ENCODE data around the gene CRYZ. TPM values are rescaled to one million over a fixed set of nuclear protein-coding genes. Genes with fewer than 3 reads are reported as not detected.

CRYZ gene, protein sequence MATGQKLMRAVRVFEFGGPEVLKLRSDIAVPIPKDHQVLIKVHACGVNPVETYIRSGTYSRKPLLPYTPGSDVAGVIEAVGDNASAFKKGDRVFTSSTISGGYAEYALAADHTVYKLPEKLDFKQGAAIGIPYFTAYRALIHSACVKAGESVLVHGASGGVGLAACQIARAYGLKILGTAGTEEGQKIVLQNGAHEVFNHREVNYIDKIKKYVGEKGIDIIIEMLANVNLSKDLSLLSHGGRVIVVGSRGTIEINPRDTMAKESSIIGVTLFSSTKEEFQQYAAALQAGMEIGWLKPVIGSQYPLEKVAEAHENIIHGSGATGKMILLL
- 23.5 and 28.3 TPM in 2 replicates for total RNA-seq (2014; rRNA removed; shearing (Covaris generic))
- polyA plus RNA-seq (2016; fragmentation: Nextera tagmentation; extraction: Ambion mirVana) = 26.1 and 26.9 TPM in 2 replicates

DNA sequence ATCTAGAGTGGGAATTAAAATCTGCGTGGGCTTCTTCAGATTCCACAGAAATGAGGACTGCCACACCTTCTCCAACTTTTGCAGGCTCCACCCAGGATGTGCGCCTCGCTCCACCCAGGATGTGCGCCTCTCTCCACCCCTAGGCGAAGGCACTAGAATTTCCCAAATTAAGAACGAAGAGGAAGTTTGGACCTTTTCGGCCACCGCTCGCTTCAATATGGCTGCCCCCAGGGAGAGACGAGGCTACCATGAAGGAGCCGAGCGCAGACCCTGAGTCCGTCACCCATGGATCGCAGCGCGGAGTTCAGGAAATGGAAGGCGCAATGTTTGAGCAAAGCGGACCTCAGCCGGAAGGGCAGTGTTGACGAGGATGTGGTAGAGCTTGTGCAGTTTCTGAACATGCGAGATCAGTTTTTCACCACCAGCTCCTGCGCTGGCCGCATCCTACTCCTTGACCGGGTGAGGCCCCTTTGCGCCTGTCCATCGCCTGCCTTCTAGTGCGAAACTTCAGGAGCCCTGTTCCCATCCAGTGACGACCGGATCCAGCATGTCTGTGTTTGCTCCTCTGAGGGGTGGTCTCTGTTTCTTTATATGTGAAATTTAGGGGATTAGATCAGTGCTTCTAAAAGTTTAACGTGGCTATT is at the start of gene CRYZ, which contains the start of gene TYW3:
Gene CRYZ (minus strand): TSS at position 91 of the 644 bp plus-strand sequence. CDS start 8,229 bp downstream, outside the sequence.
Gene TYW3 (plus strand): TSS at position 193 of the 644 bp plus-strand sequence. CDS start 93 bp downstream, at position 286.
- H3K4me2 ChIP-seq (ENCODE audit: unreplicated experiment) = peak within 1 kb of the TSS; percentile 96
- peaks cover 15% of the 10 kb centered on the region; the same call in 1 of the 2 replicates for H3K36me3 ChIP-seq (ENCODE audit: low read depth)
- no peaks in the 10 kb centered on the region for H3K9me3 ChIP-seq (ENCODE audit: low read depth)
- peaks cover 30% of the 10 kb centered on the region for H3K79me2 ChIP-seq (ENCODE audit: insufficient read depth)
- H3K27me3 ChIP-seq (replicated peaks; ENCODE audit: insufficient read depth) = no peaks in the 10 kb centered on the region
- in situ Hi-C loops (cut with MboI) = no loop called here
- TF ChIP-seq EZH2 (IDR thresholded peaks at IDR 0.05; ENCODE audit: insufficient read depth, poor library complexity, severe bottlenecking) = no peak
- no peak for TF ChIP-seq EZH2phosphoT487 (IDR thresholded peaks at IDR 0.05; ENCODE audit: insufficient read depth, low read depth)
- peaks cover 32% of the 10 kb centered on the region; the same call in 1 of the 2 replicates for H3K4me1 ChIP-seq (ENCODE audit: insufficient read depth)
- no peaks in the 10 kb centered on the region for H3K9me2 ChIP-seq (ENCODE audit: insufficient read depth)
- H3K4me3 ChIP-seq = peak within 1 kb of the TSS; percentile 100
- peak within 1 kb of the TSS; percentile 98 for H3K9ac ChIP-seq
- 0 to 1% methylated on average over 29 to 30 of the region's 30 CpGs for WGBS, 2 experiments (ENCODE audit: low coverage in 1 of 2, low lambda C conversion rate in 2 of 2, missing lambda C conversion rate in 2 of 2)
- peak; percentile 95 for DNase-seq
- peak within 1 kb of the TSS; percentile 93 for H3K27ac ChIP-seq
- peaks cover 20% of the 10 kb centered on the region for H3F3A ChIP-seq (ENCODE audit: insufficient read depth)
- H4K20me1 ChIP-seq (ENCODE audit: insufficient read depth) = 0 out of 2 replicates have a peak, but pooled peaks cover 2% of the 10 kb centered on the region
- H2AFZ ChIP-seq = peak within 1 kb of the TSS; percentile 98

DNA sequence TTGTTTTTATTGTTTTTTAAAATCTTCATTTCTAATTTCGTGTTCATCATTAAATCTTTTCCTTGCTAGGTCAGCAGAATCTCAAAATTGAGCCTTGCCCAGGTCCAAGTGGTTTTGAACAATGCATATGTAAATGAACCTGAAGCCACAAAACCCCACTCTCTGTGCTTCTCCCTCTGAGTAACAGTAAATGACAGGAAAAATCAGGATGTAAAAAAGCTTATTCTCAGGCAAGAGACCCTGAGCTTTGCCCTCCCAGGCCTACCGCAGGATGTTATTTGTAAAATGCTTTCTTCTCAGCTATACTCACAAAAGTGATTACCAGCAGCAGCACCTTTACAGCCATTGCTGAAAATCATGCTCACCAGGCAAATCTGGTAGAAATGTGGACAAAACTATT is 47.7 kb upstream of the CRYZ start:
- 4 to 6% methylated on average over 2 of the region's 2 CpGs for WGBS, 2 experiments (ENCODE audit: low coverage in 1 of 2, low lambda C conversion rate in 2 of 2, missing lambda C conversion rate in 2 of 2)
- Histone ChIP-seq H2AFZ (no peak overlapping the region), H3K27ac (no peak overlapping the region), H3K4me2 (ENCODE audit: unreplicated experiment) (no peak overlapping the region), H3K4me3 (no peak overlapping the region), H3K9ac (no peak overlapping the region), H4K20me1 (ENCODE audit: insufficient read depth) (no peaks in the 10 kb centered on the region), H3F3A (ENCODE audit: insufficient read depth) (no peaks in the 10 kb centered on the region), H3K79me2 (ENCODE audit: insufficient read depth) (no peaks in the 10 kb centered on the region), H3K36me3 (ENCODE audit: low read depth) (no peaks in the 10 kb centered on the region), H3K4me1 (ENCODE audit: insufficient read depth) (no peaks in the 10 kb centered on the region), H3K27me3 (replicated peaks; ENCODE audit: insufficient read depth) (peaks cover 16% of the 10 kb centered on the region), H3K9me3 (ENCODE audit: low read depth) (no peaks in the 10 kb centered on the region), H3K9me2 (ENCODE audit: insufficient read depth) (no peaks in the 10 kb centered on the region)
- in situ Hi-C loops (cut with MboI) = no loop called here
- TF ChIP-seq EZH2 (IDR thresholded peaks at IDR 0.05; ENCODE audit: insufficient read depth, poor library complexity, severe bottlenecking) = no peak
- TF ChIP-seq EZH2phosphoT487 (IDR thresholded peaks at IDR 0.05; ENCODE audit: insufficient read depth, low read depth) = no peak
- DNase-seq = no peak

DNA sequence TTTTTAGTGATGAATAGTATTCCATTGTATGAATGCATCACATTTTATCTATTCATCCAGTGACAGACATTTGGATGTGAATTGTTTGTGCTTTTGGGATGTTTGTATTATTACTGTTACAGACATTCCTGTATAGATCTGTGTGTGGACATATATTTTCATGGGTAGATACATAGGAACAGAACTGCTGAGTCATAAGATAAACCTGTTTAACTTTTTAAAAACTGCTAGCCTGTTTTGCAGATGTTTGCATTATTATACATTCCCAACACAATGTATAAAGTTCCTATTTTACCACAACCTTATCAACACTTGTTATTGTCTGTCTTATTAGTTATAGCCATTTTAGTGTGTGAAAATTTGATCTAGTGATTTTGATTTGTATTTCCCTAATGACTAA is 46.9 kb upstream of the CRYZ start:
- Histone ChIP-seq H3K9me2 (ENCODE audit: insufficient read depth) (no peaks in the 10 kb centered on the region), H3K36me3 (ENCODE audit: low read depth) (no peaks in the 10 kb centered on the region), H4K20me1 (ENCODE audit: insufficient read depth) (no peaks in the 10 kb centered on the region), H3F3A (ENCODE audit: insufficient read depth) (no peaks in the 10 kb centered on the region), H3K4me1 (ENCODE audit: insufficient read depth) (no peaks in the 10 kb centered on the region), H3K27ac (no peak overlapping the region), H3K9me3 (ENCODE audit: low read depth) (no peaks in the 10 kb centered on the region), H2AFZ (no peak overlapping the region), H3K4me3 (no peak overlapping the region), H3K27me3 (replicated peaks; ENCODE audit: insufficient read depth) (peaks cover 22% of the 10 kb centered on the region), H3K79me2 (ENCODE audit: insufficient read depth) (no peaks in the 10 kb centered on the region), H3K4me2 (ENCODE audit: unreplicated experiment) (no peak overlapping the region), H3K9ac (no peak overlapping the region)
- TF ChIP-seq EZH2phosphoT487 (IDR thresholded peaks at IDR 0.05; ENCODE audit: insufficient read depth, low read depth) = no peak
- no peak for TF ChIP-seq EZH2 (IDR thresholded peaks at IDR 0.05; ENCODE audit: insufficient read depth, poor library complexity, severe bottlenecking)
- in situ Hi-C loops (cut with MboI) = no loop called here
- DNase-seq = no peak

DNA sequence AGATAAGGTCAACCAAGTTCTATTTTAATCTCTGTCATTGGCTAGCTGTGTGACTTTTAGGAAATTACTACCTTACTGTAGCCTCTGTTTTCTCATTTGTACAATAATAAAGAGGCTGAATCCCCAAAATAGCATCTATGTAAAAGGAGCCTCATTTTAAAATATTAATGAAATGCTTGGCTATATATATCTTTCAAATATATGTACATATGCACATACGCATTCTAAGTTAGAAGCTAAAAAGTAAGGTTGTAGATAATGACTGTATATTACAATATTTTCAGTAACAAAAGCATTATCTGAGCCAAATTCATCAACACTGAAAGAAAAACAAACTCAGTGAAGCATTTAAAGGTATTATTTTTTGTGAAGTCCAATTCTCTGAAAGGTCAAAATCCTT is 44.7 kb upstream of the CRYZ start:
- Histone ChIP-seq H3K27ac (no peak overlapping the region), H3K9me2 (ENCODE audit: insufficient read depth) (no peaks in the 10 kb centered on the region), H3K4me3 (no peak overlapping the region), H3K27me3 (replicated peaks; ENCODE audit: insufficient read depth) (peaks cover 22% of the 10 kb centered on the region), H3F3A (ENCODE audit: insufficient read depth) (no peaks in the 10 kb centered on the region), H4K20me1 (ENCODE audit: insufficient read depth) (no peaks in the 10 kb centered on the region), H3K4me1 (ENCODE audit: insufficient read depth) (no peaks in the 10 kb centered on the region), H3K36me3 (ENCODE audit: low read depth) (no peaks in the 10 kb centered on the region), H3K4me2 (ENCODE audit: unreplicated experiment) (no peak overlapping the region), H3K9ac (no peak overlapping the region), H3K79me2 (ENCODE audit: insufficient read depth) (no peaks in the 10 kb centered on the region), H3K9me3 (ENCODE audit: low read depth) (no peaks in the 10 kb centered on the region), H2AFZ (no peak overlapping the region)
- 75% methylated on average over 1 of the region's 1 CpG for WGBS, 2 experiments (ENCODE audit: low coverage in 1 of 2, low lambda C conversion rate in 2 of 2, missing lambda C conversion rate in 2 of 2)
- in situ Hi-C loops (cut with MboI) = no loop called here
- no peak for DNase-seq
- TF ChIP-seq EZH2phosphoT487 (IDR thresholded peaks at IDR 0.05; ENCODE audit: insufficient read depth, low read depth) (no peak), EZH2 (IDR thresholded peaks at IDR 0.05; ENCODE audit: insufficient read depth, poor library complexity, severe bottlenecking) (no peak)
